Stimulated activated CD8-positive, alpha-beta memory T cell treated with anti-CD3 and anti-CD28 coated beads, Interleukin-7, amount 100 ng/mL, for 1 hour (primary cell): Measurements from ENCODE around the gene EPN2.

Source experiments
- DNase-seq, 2 donors: peaks; one replicate each; pipeline ENCODE4 v3.0.0-alpha.2; 2020; ENCODE audit warnings: low read depth in 2 of 2

The EPN2 gene

GRCh38 chr17:19381741-19382444 lies 144.7 kb downstream of the EPN2 start:
- DNase-seq = no peak

GRCh38 chr17:19382531-19383444 lies 145.6 kb downstream of the EPN2 start:
- no peak for DNase-seq

GRCh38 chr17:19383681-19384470 lies 146.7 kb downstream of the EPN2 start:
- no peak for DNase-seq

- no peak for DNase-seq
Observed at GRCh38 chr17:19384723-19385391, 147.7 kb downstream of the EPN2 start.

GRCh38 chr17:19385521-19385983 lies 148.4 kb downstream of the EPN2 start:
- no peak for DNase-seq
